Neural progenitor cell (in vitro differentiated cells): ENCODE data around the gene PLXNC1. TPM values are rescaled to one million over a fixed set of nuclear protein-coding genes. Genes with fewer than 3 reads are reported as not detected.

Experiments used
- DNase-seq: peaks from one replicate; pipeline ENCODE4 v3.0.0-alpha.2; 2016; ENCODE audit warnings: low spot score
- H2AFZ ChIP-seq: fragments of 200-600 bp; sonication (generic); replicated peaks from 2 replicates; pipeline ENCODE4 v1.6.1; 2016; ENCODE audit warnings: antibody characterized with exemption
- H3F3A ChIP-seq: fragments of 200-600 bp; sonication (generic); 2 replicates; pipeline ENCODE4 v1.6.1; 2016; ENCODE audit warnings: antibody characterized with exemption, low read depth
- H3K27ac ChIP-seq: fragments of 200-600 bp; sonication (generic); 2 replicates; pipeline ENCODE4 v1.5.1; 2016; ENCODE audit warnings: mild to moderate bottlenecking
- H3K27me3 ChIP-seq: fragments of 200-600 bp; sonication (generic); 2 replicates; pipeline ENCODE4 v1.6.1; 2016; ENCODE audit warnings: mild to moderate bottlenecking, moderate library complexity
- H3K36me3 ChIP-seq: fragments of 200-600 bp; sonication (generic); 2 replicates; pipeline ENCODE4 v1.5.1; 2016
- H3K4me1 ChIP-seq: fragments of 200-600 bp; sonication (generic); 2 replicates; pipeline ENCODE4 v1.6.1; 2016; ENCODE audit warnings: mixed run types
- H3K4me2 ChIP-seq: fragments of 200-600 bp; sonication (generic); 2 replicates; pipeline ENCODE4 v1.6.1; 2016
- H3K4me3 ChIP-seq: fragments of 200-600 bp; sonication (generic); 2 replicates; pipeline ENCODE4 v1.5.1; 2016
- H3K79me2 ChIP-seq: fragments of 200-600 bp; sonication (generic); 2 replicates; pipeline ENCODE4 v1.6.1; 2016; ENCODE audit warnings: low read depth
- H3K9ac ChIP-seq: fragments of 200-600 bp; sonication (generic); 2 replicates; pipeline ENCODE4 v1.6.1; 2016
- H3K9me3 ChIP-seq: fragments of 200-600 bp; sonication (generic); 2 replicates; pipeline ENCODE4 v1.5.1; 2016; ENCODE audit warnings: low read depth
- H4K20me1 ChIP-seq: fragments of 200-600 bp; sonication (generic); 2 replicates; pipeline ENCODE4 v1.6.1; 2016; ENCODE audit warnings: low read depth
- H3K27ac Mint-ChIP-seq: 3 replicates; pipeline ENCODE4 v1.8.0; 2021; ENCODE audit warnings: mixed read lengths
- H3K27me3 Mint-ChIP-seq: 2 replicates; pipeline ENCODE4 v1.8.0; 2022; ENCODE audit warnings: low read depth, mild to moderate bottlenecking, inconsistent platforms, moderate library complexity, mixed read lengths; ENCODE audit not compliant: insufficient read depth
- H3K36me3 Mint-ChIP-seq: 3 replicates; pipeline ENCODE4 v1.8.0; 2021; ENCODE audit warnings: mixed read lengths
- H3K4me1 Mint-ChIP-seq: 3 replicates; pipeline ENCODE4 v1.8.0; 2021; ENCODE audit warnings: mixed read lengths
- H3K4me3 Mint-ChIP-seq: 3 replicates; pipeline ENCODE4 v1.8.0; 2021; ENCODE audit warnings: mild to moderate bottlenecking, moderate library complexity, mixed read lengths
- H3K9me3 Mint-ChIP-seq: 3 replicates; pipeline ENCODE4 v1.8.0; 2020; ENCODE audit warnings: mixed read lengths
- EZH2 ChIP-seq: fragments of 200-600 bp; sonication (generic); IDR thresholded peaks from 2 replicates; pipeline ENCODE4 v1.6.1; 2017; ENCODE audit warnings: antibody characterized with exemption, mild to moderate bottlenecking, moderate library complexity
- EZH2phosphoT487 ChIP-seq: fragments of 200-600 bp; sonication (generic); IDR thresholded peaks from 2 replicates; pipeline ENCODE4 v1.6.1; 2017; ENCODE audit warnings: antibody characterized with exemption
- total RNA-seq: library from RNA; depleted of rRNA; stranded (reverse); fragments of >200 nt; gene quantifications from 2 replicates; pipeline ENCODE4 v1.2.3, GENCODE V29; 2015; ENCODE audit warnings: low replicate concordance
- TF ChIP-seq, protein P1 (sequence below): fragments of 200-600 bp; sonication (generic); IDR thresholded peaks from 2 replicates; pipeline ENCODE4 v1.5.1; 2017; ENCODE audit warnings: antibody characterized with exemption, mild to moderate bottlenecking

Gene PLXNC1
- total RNA-seq, 1 donor from 2014 or later, result 16.7 TPM

DNA sequence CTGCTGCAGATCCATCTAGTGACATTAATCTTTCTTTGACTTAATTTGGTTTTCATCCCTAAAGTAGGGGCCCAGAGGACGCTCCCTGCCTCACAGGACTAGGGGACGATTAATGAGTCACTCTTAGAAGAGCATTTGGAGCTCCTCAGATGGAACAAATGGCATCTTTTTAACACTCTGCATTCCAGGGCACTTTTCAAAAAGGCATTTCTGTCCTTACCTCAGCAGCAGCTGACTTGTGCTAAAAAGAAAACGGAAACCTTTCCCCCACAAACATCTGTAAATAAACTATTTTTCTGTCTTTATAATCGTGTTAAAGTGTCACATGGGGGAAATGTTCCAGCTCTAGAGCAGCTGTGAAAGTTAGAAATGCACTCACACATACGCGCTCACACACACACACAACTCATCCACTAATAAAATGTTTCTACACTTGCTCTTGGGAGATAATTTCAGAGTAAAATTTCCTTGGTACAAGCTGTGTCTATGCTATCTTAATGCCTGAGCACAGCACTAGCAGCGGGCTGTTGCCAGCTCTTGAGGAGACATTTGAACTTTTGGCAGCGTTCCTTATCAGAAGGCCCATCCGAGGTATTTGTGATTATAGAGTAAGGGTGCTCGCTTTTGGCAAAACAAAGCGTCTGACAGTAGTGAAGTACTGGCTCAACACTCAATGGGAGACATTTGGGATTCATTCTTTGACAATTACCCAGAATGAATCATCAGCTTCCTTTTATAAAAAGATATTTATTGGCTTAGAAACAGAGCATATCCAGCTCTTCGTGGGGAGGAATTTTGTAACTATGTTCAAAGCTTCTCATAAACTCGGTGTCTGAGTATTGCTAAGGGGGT is 141.3 kb downstream of the PLXNC1 start:
- peaks cover 20% of the 10 kb centered on the region for H3F3A ChIP-seq
- TF ChIP-seq EZH2phosphoT487 (no peak), EZH2 (no peak)
- TF ChIP-seq, protein P1, sequence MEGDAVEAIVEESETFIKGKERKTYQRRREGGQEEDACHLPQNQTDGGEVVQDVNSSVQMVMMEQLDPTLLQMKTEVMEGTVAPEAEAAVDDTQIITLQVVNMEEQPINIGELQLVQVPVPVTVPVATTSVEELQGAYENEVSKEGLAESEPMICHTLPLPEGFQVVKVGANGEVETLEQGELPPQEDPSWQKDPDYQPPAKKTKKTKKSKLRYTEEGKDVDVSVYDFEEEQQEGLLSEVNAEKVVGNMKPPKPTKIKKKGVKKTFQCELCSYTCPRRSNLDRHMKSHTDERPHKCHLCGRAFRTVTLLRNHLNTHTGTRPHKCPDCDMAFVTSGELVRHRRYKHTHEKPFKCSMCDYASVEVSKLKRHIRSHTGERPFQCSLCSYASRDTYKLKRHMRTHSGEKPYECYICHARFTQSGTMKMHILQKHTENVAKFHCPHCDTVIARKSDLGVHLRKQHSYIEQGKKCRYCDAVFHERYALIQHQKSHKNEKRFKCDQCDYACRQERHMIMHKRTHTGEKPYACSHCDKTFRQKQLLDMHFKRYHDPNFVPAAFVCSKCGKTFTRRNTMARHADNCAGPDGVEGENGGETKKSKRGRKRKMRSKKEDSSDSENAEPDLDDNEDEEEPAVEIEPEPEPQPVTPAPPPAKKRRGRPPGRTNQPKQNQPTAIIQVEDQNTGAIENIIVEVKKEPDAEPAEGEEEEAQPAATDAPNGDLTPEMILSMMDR, result no peak
- H3K27ac ChIP-seq, result peak overlapping the region; percentile 26
- no peaks in the 10 kb centered on the region for H3K79me2 ChIP-seq
- H2AFZ ChIP-seq, result no peak overlapping the region
- H4K20me1 ChIP-seq, result no peaks in the 10 kb centered on the region
- no peaks in the 10 kb centered on the region for H3K36me3 ChIP-seq
- Mint-ChIP-seq H3K9me3 (no peaks in the 10 kb centered on the region), H3K4me1 (peaks cover 40% of the 10 kb centered on the region), H3K27ac (peak overlapping the region; percentile 54), H3K4me3 (no peak overlapping the region), H3K36me3 (peaks cover 32% of the 10 kb centered on the region), H3K27me3 (peaks cover 2% of the 10 kb centered on the region)
- no peak overlapping the region for H3K9ac ChIP-seq
- DNase-seq, result peak; percentile 39
- no peaks in the 10 kb centered on the region for H3K9me3 ChIP-seq
- H3K4me3 ChIP-seq, result no peak overlapping the region
- peaks cover 45% of the 10 kb centered on the region for H3K4me1 ChIP-seq
- H3K4me2 ChIP-seq, result peak overlapping the region; percentile 30
- H3K27me3 ChIP-seq, result no peaks in the 10 kb centered on the region

DNA sequence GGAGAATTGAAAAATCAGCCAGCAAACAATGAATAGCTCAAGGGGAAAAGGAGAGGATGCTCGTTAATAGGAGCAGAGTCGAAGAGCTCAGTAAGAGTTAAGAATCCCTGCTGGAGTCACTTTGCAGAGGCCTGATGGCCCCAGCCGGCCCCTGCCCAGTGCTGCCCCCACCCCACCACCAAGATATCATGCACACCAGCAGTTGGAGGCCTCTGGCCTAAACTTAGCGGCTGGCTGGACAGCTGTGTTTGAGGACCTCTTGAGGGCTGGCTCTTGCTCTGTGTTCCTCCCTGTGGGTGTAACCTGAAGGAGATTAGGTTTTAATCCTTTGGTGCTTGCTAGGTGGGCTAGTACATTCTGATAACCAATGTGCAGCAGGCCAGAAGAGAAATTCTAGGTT is 142.0 kb downstream of the PLXNC1 start:
- H3K79me2 ChIP-seq, result no peaks in the 10 kb centered on the region
- Mint-ChIP-seq H3K36me3 (peaks cover 32% of the 10 kb centered on the region), H3K9me3 (no peaks in the 10 kb centered on the region), H3K4me1 (peaks cover 40% of the 10 kb centered on the region), H3K27me3 (peaks cover 2% of the 10 kb centered on the region), H3K4me3 (no peak overlapping the region), H3K27ac (peak overlapping the region; percentile 54)
- peak overlapping the region; percentile 14 for H3K27ac ChIP-seq
- H3K4me3 ChIP-seq, result no peak overlapping the region
- peak overlapping the region; percentile 30 for H3K4me2 ChIP-seq
- no peak overlapping the region for H3K9ac ChIP-seq
- no peak overlapping the region for H2AFZ ChIP-seq
- H3K36me3 ChIP-seq, result no peaks in the 10 kb centered on the region
- no peaks in the 10 kb centered on the region for H3K9me3 ChIP-seq
- H3K27me3 ChIP-seq, result no peaks in the 10 kb centered on the region
- H3K4me1 ChIP-seq, result peaks cover 45% of the 10 kb centered on the region
- H4K20me1 ChIP-seq, result no peaks in the 10 kb centered on the region
- TF ChIP-seq, protein P1, result peak; percentile 25
- no peak for TF ChIP-seq EZH2
- peak; percentile 65 for DNase-seq
- H3F3A ChIP-seq, result peaks cover 20% of the 10 kb centered on the region

DNA sequence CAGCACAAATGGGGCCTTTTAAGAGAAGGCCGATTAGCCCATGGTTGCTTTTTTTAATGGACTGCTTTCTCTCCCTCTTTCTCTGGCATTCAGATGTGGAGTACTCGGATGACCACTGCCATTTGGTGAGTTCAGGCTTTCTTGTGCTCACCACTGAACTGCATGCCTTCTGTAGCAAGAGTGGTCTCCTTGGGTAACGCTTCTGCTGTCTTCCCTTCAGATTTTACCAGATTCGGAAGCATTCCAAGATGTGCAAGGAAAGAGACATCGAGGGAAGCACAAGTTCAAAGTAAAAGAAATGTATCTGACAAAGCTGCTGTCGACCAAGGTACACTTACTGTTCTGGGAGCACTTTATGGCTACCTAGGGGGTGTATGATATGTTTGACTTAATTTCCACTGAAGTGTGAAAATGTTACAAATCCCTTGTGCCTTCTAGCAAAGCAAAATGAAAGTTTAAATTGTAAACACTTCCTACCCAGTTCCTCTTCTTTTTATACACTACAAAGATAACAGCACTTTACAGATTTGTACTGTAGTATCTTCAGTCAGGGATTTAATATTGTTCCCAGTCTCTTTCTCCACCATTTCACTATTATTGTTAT is 148.8 kb downstream of the PLXNC1 start:
- Mint-ChIP-seq H3K4me3 (no peak overlapping the region), H3K36me3 (peaks cover 48% of the 10 kb centered on the region), H3K4me1 (no peaks in the 10 kb centered on the region), H3K27me3 (peaks cover 6% of the 10 kb centered on the region), H3K27ac (no peak overlapping the region), H3K9me3 (no peaks in the 10 kb centered on the region)
- TF ChIP-seq EZH2phosphoT487 (no peak), EZH2 (no peak)
- TF ChIP-seq, protein P1, result no peak
- H3K9me3 ChIP-seq, result no peaks in the 10 kb centered on the region
- no peaks in the 10 kb centered on the region for H3K79me2 ChIP-seq
- no peak overlapping the region for H3K9ac ChIP-seq
- no peak for DNase-seq
- no peak overlapping the region for H3K27ac ChIP-seq
- H2AFZ ChIP-seq, result no peak overlapping the region
- no peaks in the 10 kb centered on the region for H3K4me1 ChIP-seq
- H3K36me3 ChIP-seq, result peaks cover under 1% of the 10 kb centered on the region
- H3K4me2 ChIP-seq, result no peak overlapping the region
- no peaks in the 10 kb centered on the region for H3K27me3 ChIP-seq
- H3K4me3 ChIP-seq, result no peak overlapping the region
- no peaks in the 10 kb centered on the region for H3F3A ChIP-seq
- H4K20me1 ChIP-seq, result no peaks in the 10 kb centered on the region
